RWPE2 (cell line): ENCODE data around the gene RAET1E.
A peak's percentile ranks its signal among the peaks of the same experiment; 100 is the strongest.
"Not testable (repeated sequence)": the region's sequence is repeated elsewhere in the genome, so short reads cannot be mapped to it uniquely, and the experiment has no call there.

Experiments used
- ATAC-seq: fragments of 200-7000 bp; cut with Tn5 transposase; 3 replicates; pipeline ENCODE4 v1.9.1; 2021; ENCODE audit warnings: low read depth
- DNase-seq: peaks from one replicate; pipeline ENCODE4 v3.0.0-alpha.2; 2020; ENCODE audit warnings: low spot score
- H3K27ac ChIP-seq: fragments of 450-650 bp; 2 replicates; pipeline ENCODE4 v1.5.1; 2017; ENCODE audit warnings: mild to moderate bottlenecking; ENCODE audit not compliant: poor library complexity, severe bottlenecking
- H3K27me3 ChIP-seq: fragments of 250-450 bp; sonication (Bioruptor Pico); 2 replicates; pipeline ENCODE4 v1.5.1; 2021; ENCODE audit warnings: mild to moderate bottlenecking, moderate library complexity; ENCODE audit not compliant: insufficient read depth, poor library complexity, severe bottlenecking
- H3K36me3 ChIP-seq: fragments of 250-450 bp; sonication (Bioruptor Pico); 2 replicates; pipeline ENCODE4 v1.5.1; 2020; ENCODE audit warnings: low read depth, mild to moderate bottlenecking, moderate library complexity
- H3K4me1 ChIP-seq: fragments of 250-450 bp; sonication (Bioruptor Pico); 2 replicates; pipeline ENCODE4 v1.5.1; 2021; ENCODE audit warnings: mild to moderate bottlenecking, moderate library complexity; ENCODE audit not compliant: insufficient read depth, poor library complexity, severe bottlenecking
- H3K4me3 ChIP-seq: fragments of 250-450 bp; sonication (Bioruptor Pico); 2 replicates; pipeline ENCODE4 v1.5.1; 2021; ENCODE audit warnings: mild to moderate bottlenecking, moderate library complexity; ENCODE audit not compliant: severe bottlenecking
- H3K9me3 ChIP-seq: fragments of 250-450 bp; sonication (Bioruptor Pico); 2 replicates; pipeline ENCODE4 v1.5.1; 2021; ENCODE audit warnings: mild to moderate bottlenecking, moderate library complexity; ENCODE audit not compliant: severe bottlenecking
- TF ChIP-seq, protein P1 (sequence below): fragments of 450-650 bp; IDR thresholded peaks from one replicate; pipeline ENCODE4 v1.5.1; 2017; ENCODE audit warnings: mild to moderate bottlenecking, moderate library complexity; ENCODE audit not compliant: poor library complexity, severe bottlenecking

The RAET1E gene

DNA sequence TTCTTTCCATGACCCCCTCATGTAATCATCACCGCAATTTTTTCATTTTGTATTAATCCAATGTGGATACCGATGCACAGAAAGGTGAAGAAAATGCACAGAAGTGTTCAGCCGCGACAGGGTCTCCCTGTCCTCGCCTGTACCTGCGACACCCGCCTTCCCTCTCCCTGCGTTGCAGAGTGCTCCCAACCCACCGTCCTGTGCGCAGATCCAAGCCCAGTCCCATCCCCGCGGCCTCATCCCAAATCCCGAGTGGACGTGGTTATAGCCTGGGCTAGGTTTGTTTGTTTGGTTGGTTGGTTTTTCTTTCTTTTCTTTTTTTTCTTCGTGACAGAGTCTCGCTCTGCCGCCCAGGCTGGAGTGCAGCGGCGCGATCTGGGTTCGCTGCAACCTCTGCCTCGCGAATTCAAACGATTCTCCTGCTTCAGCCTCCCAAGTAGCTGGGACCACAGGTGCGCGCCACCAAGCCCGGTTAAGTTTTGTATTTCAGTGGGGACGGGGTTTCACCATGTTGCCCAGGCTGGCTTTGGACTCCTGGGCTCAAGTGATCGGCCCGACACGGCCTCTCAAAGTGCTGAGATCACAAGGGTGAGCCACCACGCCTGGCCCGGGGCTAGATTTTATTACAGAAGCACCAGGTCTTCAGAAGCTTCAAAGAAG lies 25.5 kb upstream of the RAET1E start:
- Histone ChIP-seq H3K4me3 (peak overlapping the region; percentile 38), H3K27ac (no peak overlapping the region), H3K36me3 (no peaks in the 10 kb centered on the region), H3K9me3 (no peaks in the 10 kb centered on the region), H3K4me1 (peaks cover 6% of the 10 kb centered on the region), H3K27me3 (no peaks in the 10 kb centered on the region)
- TF ChIP-seq, protein P1, sequence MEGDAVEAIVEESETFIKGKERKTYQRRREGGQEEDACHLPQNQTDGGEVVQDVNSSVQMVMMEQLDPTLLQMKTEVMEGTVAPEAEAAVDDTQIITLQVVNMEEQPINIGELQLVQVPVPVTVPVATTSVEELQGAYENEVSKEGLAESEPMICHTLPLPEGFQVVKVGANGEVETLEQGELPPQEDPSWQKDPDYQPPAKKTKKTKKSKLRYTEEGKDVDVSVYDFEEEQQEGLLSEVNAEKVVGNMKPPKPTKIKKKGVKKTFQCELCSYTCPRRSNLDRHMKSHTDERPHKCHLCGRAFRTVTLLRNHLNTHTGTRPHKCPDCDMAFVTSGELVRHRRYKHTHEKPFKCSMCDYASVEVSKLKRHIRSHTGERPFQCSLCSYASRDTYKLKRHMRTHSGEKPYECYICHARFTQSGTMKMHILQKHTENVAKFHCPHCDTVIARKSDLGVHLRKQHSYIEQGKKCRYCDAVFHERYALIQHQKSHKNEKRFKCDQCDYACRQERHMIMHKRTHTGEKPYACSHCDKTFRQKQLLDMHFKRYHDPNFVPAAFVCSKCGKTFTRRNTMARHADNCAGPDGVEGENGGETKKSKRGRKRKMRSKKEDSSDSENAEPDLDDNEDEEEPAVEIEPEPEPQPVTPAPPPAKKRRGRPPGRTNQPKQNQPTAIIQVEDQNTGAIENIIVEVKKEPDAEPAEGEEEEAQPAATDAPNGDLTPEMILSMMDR = no peak
- DNase-seq (no peak), ATAC-seq (no peak)

DNA sequence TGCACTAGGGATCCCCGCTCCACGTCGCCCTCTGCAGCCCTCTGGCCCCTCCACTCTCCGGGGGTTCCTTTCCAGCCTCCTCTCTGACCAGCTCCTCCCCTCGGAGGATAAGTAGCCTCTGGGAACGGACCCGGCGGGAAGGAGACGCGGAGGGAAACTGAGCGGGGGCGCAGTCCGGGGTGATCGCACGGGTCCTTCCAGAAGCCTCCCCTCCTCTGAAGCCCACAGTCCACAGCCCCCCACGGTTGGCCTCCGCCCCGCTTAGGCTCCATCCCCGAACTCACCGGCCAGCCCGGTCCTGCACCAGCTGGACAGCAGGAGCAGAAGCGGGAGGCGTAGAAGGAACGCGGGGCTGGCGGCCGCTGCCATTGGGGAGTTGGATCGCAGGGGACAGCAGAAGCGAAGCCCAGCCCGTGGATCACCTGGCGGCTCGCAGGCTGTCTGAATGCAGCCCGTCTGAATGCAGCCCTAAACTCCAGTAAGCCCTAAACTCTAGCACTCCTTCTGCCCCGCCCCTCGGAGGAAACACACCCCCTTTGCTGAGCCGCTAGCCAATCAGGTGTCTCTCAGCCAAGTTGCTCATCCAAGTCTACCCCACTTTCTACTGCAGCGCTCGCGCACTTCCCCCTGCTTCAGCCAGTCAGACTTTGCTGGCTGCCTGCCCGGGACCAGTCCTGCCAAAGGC lies 24.9 kb upstream of the RAET1E start, which contains the start of gene RAET1G:
Gene RAET1G (minus strand): TSS at position 480 of the 685 bp plus-strand sequence. CDS start 111 bp downstream, at position 369.
- no peaks in the 10 kb centered on the region for H3K9me3 ChIP-seq
- DNase-seq (peak; percentile 94), ATAC-seq (peak; percentile 90)
- no peak within 1 kb of the TSS for H3K27ac ChIP-seq
- H3K4me1 ChIP-seq = peaks cover 6% of the 10 kb centered on the region
- peak within 1 kb of the TSS; percentile 38 for H3K4me3 ChIP-seq
- no peaks in the 10 kb centered on the region for H3K36me3 ChIP-seq
- TF ChIP-seq, protein P1 = no peak
- H3K27me3 ChIP-seq = no peaks in the 10 kb centered on the region

DNA sequence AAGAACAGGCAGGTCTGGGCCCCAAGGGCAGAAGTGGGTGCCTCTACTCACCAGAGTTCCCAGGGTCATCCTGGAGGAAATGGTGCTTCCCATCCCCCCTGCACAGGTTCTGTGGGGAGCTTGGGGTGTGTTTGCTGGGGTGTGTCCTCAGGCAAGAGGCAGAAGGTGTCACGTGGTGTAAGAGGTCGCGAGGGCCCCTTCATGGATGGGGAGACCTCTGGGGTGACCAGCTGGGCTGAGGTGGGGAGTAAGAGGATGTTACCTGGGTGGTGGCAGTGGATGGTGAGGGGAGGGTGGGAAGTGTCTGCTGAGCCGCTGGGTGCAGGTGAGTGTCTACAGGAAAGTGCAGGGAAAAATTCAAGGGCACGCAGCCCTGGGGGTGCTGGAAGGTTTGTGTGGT lies 24.2 kb upstream of the RAET1E start:
- not testable (repeated sequence) for DNase-seq, H3K4me1 ChIP-seq, ATAC-seq, H3K27me3 ChIP-seq, H3K27ac ChIP-seq, H3K36me3 ChIP-seq, H3K9me3 ChIP-seq
- peak overlapping the region; percentile 38 for H3K4me3 ChIP-seq

DNA sequence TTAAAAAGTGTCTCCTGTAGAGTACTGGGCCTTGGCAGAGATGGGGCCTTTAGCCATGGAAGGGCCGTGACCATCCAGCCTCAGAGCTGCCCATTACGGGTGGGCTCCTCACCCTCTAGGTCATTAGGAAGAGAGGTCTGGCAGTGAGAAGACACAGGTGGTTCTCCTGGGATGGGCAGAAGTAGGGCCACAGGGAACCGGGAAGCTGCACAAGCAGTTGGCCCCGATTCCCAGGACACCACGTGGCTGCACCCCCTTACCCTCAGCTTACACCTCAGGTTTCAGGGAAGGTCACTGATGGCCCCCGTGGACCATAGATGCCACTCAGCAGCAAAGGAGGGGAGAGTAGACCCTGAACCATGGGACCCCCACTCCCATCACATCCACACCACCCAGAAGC lies 23.4 kb upstream of the RAET1E start:
- Histone ChIP-seq H3K27ac (no peak overlapping the region), H3K4me3 (no peak overlapping the region), H3K27me3 (no peaks in the 10 kb centered on the region), H3K9me3 (no peaks in the 10 kb centered on the region), H3K4me1 (peaks cover 6% of the 10 kb centered on the region), H3K36me3 (no peaks in the 10 kb centered on the region)
- no peak for DNase-seq
- ATAC-seq = no peak
- TF ChIP-seq, protein P1 = no peak

DNA sequence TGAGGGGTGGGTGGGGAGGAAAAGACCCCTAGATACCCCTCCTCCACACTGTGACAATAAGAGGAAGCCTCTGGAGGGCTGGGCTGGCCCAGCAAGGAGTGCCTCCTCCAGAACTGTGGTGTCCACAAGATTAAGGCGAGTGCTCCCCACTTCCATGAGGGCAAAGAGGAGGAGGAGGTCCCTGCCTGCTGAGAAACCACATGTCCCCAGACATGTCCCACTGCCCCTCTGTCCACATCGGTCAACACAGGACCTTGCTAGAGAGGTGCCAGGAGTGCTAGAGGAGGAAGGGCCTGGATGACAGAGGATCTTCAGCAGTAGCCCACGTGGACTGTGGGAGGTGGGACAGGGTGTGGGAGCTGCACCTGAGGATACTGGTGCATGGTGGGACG lies 21.9 kb upstream of the RAET1E start:
- no peak overlapping the region for H3K4me3 ChIP-seq
- TF ChIP-seq, protein P1 = no peak
- no peaks in the 10 kb centered on the region for H3K9me3 ChIP-seq
- ATAC-seq = no peak
- no peaks in the 10 kb centered on the region for H3K27me3 ChIP-seq
- H3K27ac ChIP-seq = no peak overlapping the region
- H3K36me3 ChIP-seq = no peaks in the 10 kb centered on the region
- no peak for DNase-seq
- peaks cover 3% of the 10 kb centered on the region for H3K4me1 ChIP-seq

DNA sequence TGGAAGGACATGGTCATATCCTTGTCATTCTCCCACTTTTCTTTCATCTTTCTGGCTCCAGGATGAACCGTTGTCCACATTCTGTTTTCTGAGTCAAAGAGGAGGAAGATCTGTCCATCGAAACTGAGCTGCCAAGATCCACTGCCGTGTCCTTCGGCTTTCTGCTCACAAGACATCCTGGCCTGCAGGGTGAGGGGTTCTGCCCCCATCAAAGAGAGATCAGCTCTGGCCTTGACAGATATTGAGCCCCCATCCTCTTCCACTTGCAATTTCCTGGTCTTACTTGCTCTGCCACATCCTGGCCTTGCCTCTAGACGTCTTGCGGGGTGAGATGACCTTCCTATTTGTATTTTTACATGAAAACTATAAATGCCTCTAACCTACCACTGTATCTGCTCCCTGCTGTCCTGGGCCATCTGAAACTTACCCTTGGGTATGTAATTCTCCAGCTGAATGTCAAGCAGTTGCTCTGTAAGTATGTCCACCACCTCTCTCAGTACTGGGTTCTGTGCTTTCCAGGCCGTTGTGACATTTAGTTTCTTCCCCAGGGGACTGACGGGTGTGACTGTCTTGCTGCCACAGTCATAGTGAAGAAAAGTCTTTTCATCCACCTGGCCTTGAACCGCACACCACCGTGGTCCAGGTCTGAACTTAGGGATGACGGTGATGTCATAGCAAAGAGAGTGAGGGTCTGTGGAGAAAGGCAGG lies 21.4 kb upstream of the RAET1E start:
- not testable (repeated sequence) for DNase-seq, H3K4me3 ChIP-seq, H3K9me3 ChIP-seq, H3K36me3 ChIP-seq, H3K27ac ChIP-seq, ATAC-seq, H3K4me1 ChIP-seq, H3K27me3 ChIP-seq
